Measurements from ENCODE around the gene GGN. TPM values are rescaled to one million over a fixed set of nuclear protein-coding genes. Genes with fewer than 3 reads are reported as not detected.
"Not testable (repeated sequence)": the region's sequence is repeated elsewhere in the genome, so short reads cannot be mapped to it uniquely, and the experiment has no call there.

Gene GGN
- total RNA-seq, 1 donor from 2014 or later: 0.74 TPM

GRCh38 chr19:38371081-38371480, 16.8 kb downstream of the GGN start:
- peaks cover 5% of the 10 kb centered on the region for H3K27me3 Mint-ChIP-seq (ENCODE audit: unreplicated experiment)
- no peaks in the 10 kb centered on the region for H3K36me3 Mint-ChIP-seq (ENCODE audit: low read depth, unreplicated experiment)
- no peak for TF ChIP-seq CTCF (IDR thresholded peaks at IDR 0.05; ENCODE audit: unreplicated experiment)
- H3K4me1 Mint-ChIP-seq (ENCODE audit: unreplicated experiment): peaks cover 15% of the 10 kb centered on the region
- no peak overlapping the region for H3K4me3 Mint-ChIP-seq (ENCODE audit: unreplicated experiment)
- no peak overlapping the region for H3K27ac Mint-ChIP-seq (ENCODE audit: unreplicated experiment)
- no peaks in the 10 kb centered on the region for H3K9me3 Mint-ChIP-seq (ENCODE audit: unreplicated experiment)
- DNase-seq (ENCODE audit: low spot score): no peak

- H3K27ac Mint-ChIP-seq (ENCODE audit: unreplicated experiment): no peak overlapping the region
- no peaks in the 10 kb centered on the region for H3K9me3 Mint-ChIP-seq (ENCODE audit: unreplicated experiment)
- TF ChIP-seq CTCF (IDR thresholded peaks at IDR 0.05; ENCODE audit: unreplicated experiment): no peak
- H3K27me3 Mint-ChIP-seq (ENCODE audit: unreplicated experiment): peaks cover 5% of the 10 kb centered on the region
- no peak for DNase-seq (ENCODE audit: low spot score)
- H3K4me3 Mint-ChIP-seq (ENCODE audit: unreplicated experiment): no peak overlapping the region
- peaks cover 9% of the 10 kb centered on the region for H3K4me1 Mint-ChIP-seq (ENCODE audit: unreplicated experiment)
- no peaks in the 10 kb centered on the region for H3K36me3 Mint-ChIP-seq (ENCODE audit: low read depth, unreplicated experiment)
These were observed 17.5 kb downstream of the GGN start for GRCh38 chr19:38370299-38370698.

- TF ChIP-seq CTCF (IDR thresholded peaks at IDR 0.05; ENCODE audit: unreplicated experiment): no peak
- no peak overlapping the region for H3K4me3 Mint-ChIP-seq (ENCODE audit: unreplicated experiment)
- no peak for DNase-seq (ENCODE audit: low spot score)
- no peak overlapping the region for H3K27ac Mint-ChIP-seq (ENCODE audit: unreplicated experiment)
- no peaks in the 10 kb centered on the region for H3K36me3 Mint-ChIP-seq (ENCODE audit: low read depth, unreplicated experiment)
- no peaks in the 10 kb centered on the region for H3K9me3 Mint-ChIP-seq (ENCODE audit: unreplicated experiment)
- peaks cover 4% of the 10 kb centered on the region for H3K4me1 Mint-ChIP-seq (ENCODE audit: unreplicated experiment)
- H3K27me3 Mint-ChIP-seq (ENCODE audit: unreplicated experiment): peaks cover 6% of the 10 kb centered on the region
These were observed 18.2 kb downstream of the GGN start for GRCh38 chr19:38369584-38369983.

GRCh38 chr19:38367041-38367440, 20.8 kb downstream of the GGN start:
- H3K9me3 Mint-ChIP-seq (ENCODE audit: unreplicated experiment): no peaks in the 10 kb centered on the region
- H3K36me3 Mint-ChIP-seq (ENCODE audit: low read depth, unreplicated experiment): no peaks in the 10 kb centered on the region
- TF ChIP-seq CTCF (IDR thresholded peaks at IDR 0.05; ENCODE audit: unreplicated experiment): no peak
- DNase-seq (ENCODE audit: low spot score): no peak
- no peak overlapping the region for H3K27ac Mint-ChIP-seq (ENCODE audit: unreplicated experiment)
- no peaks in the 10 kb centered on the region for H3K4me1 Mint-ChIP-seq (ENCODE audit: unreplicated experiment)
- peaks cover 8% of the 10 kb centered on the region for H3K27me3 Mint-ChIP-seq (ENCODE audit: unreplicated experiment)
- H3K4me3 Mint-ChIP-seq (ENCODE audit: unreplicated experiment): no peak overlapping the region

GRCh38 chr19:38362946-38363688, 24.7 kb downstream of the GGN start:
- not testable (repeated sequence) for H3K4me1 Mint-ChIP-seq (ENCODE audit: unreplicated experiment); H3K27ac Mint-ChIP-seq (ENCODE audit: unreplicated experiment); H3K36me3 Mint-ChIP-seq (ENCODE audit: low read depth, unreplicated experiment); H3K9me3 Mint-ChIP-seq (ENCODE audit: unreplicated experiment); H3K4me3 Mint-ChIP-seq (ENCODE audit: unreplicated experiment); DNase-seq (ENCODE audit: low spot score)
- peaks cover 22% of the 10 kb centered on the region for H3K27me3 Mint-ChIP-seq (ENCODE audit: unreplicated experiment)
